GM12801 (cell line): ENCODE results near the gene ASIC1.

ENCODE experiments used
- TF ChIP-seq, protein P1 (sequence below): IDR thresholded peaks from one replicate; pipeline ENCODE4 v1.5.1; 2011; ENCODE audit warnings: control low read depth; ENCODE audit not compliant: insufficient read length; ENCODE audit errors: extremely low read depth

ASIC1 gene

DNA sequence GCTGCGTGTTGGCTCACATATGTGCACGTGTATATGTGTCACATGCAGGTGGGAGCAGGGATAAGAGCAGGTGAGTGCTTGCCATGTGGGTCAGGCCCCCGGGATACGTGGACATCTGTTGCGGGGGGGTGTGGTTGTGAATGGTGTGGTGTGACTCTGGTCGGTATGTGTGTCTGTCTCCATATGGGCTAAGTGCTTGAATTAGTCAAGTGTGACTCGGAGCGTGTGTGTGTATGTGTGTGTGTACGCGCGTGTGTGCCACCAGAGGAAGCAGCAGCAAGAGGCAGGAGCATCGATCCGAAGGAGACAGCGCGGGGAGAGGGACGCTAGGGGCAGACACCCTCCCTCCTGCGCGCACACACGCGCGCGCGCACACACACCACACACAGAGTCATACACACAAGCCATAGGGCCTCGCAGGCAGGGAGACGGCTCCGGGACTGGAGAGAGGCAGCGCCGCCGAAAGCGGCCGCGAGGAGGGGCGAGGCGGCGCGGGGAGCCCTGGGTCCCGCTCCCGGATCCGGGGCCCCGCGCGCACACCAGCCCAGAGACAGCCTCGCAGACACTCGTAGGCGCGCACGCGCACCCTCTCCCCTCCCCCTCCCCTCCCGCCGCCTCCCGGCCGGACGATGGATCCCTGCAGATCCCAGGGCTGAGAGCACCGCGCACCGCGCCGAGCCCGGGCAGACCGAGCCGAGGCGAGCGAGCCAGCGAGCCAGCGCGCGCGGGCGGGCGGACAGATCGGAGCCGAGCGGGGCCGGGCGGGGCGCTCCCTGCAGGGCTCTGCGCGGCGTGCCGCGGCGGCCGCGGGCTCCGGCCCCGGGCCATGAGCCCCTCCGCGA is at the start of gene ASIC1:
Gene ASIC1, plus strand, starts transcription at position 597 of the 842 bp plus-strand sequence. CDS start 1,171 bp downstream, outside the sequence.
- TF ChIP-seq, protein P1, sequence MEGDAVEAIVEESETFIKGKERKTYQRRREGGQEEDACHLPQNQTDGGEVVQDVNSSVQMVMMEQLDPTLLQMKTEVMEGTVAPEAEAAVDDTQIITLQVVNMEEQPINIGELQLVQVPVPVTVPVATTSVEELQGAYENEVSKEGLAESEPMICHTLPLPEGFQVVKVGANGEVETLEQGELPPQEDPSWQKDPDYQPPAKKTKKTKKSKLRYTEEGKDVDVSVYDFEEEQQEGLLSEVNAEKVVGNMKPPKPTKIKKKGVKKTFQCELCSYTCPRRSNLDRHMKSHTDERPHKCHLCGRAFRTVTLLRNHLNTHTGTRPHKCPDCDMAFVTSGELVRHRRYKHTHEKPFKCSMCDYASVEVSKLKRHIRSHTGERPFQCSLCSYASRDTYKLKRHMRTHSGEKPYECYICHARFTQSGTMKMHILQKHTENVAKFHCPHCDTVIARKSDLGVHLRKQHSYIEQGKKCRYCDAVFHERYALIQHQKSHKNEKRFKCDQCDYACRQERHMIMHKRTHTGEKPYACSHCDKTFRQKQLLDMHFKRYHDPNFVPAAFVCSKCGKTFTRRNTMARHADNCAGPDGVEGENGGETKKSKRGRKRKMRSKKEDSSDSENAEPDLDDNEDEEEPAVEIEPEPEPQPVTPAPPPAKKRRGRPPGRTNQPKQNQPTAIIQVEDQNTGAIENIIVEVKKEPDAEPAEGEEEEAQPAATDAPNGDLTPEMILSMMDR, result no peak

DNA sequence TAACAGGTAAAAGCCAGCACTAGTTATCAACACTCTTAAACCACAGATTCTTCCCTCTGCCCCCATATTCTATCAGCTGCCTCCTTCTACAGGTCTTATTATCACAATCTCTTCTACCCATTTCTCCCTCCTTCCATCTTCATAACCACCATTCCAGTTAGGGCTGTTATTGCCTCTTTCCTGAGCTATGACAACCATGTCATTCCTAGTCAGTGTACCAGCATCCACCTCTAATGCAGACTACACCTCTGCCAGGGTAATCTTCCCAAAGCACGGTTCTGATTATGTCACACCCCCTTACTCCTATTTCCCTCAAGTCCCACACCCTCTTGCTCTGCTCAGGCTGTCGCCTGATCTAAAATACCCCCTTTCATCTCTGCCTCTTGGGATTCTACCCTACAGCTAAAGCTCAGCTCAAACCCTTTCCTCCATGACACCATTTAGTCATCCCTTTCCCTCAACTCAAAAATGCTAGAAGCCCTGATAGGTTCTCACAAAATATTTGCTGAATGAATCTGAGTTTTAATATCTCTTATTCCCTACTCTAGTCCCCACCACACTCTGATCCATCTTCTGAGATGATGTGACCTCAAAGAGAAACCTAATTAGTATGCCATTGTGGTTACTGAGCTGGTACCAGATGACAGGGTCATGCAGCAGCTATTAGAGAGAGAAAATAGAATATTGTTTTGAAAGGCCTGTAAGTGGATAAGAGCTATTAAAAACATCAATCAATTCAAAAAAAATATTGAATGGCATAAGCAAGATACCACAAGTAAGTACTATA is 43.8 kb upstream of the ASIC1 start:
- TF ChIP-seq, protein P1, result no peak

GRCh38 chr12:50014342-50014741 is 43.1 kb upstream of the ASIC1 start:
- TF ChIP-seq, protein P1, result no peak

DNA sequence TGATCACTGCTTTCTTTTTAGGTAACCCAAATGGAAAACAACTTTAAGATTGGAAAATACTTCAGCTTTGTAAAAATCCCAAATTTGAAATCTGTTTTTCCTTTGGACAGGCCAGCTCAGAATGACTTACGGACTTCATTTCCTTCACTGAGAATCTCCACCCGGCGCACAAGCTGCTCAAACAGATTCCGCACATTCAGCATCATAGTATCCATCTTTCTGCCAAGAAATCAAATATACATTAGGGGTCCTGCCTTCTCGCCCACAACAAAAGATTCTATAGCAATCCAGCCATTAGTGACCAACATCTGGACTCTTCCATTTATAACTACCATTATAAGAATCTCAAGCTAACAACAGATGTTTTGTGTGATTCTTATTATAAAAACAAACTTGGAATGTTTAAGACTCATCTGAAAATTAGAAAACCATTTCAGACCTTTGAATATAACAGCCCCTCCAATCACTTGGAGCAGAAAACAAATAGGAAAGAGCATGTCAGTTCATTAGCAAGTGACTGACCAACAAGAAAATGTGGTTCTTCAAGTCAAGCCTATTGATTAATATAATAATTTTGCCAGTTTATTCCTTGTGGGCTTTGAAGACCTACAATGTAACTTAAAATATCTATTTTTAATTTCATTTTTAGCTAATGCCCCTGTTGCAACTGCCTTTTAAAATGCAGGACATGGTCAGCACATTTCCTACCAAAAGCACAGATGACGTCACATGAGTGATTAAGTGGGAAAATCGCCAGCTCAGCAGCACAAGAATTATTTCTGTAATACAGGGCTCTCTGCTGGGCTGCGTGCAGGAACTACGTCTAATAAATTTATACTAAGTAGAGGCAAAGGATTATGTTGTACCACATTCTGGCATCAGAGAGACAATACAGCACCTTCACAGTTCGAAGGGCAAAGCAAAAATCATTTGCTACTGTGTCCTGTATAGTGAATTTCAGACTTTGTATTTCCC is 40.6 kb upstream of the ASIC1 start:
- TF ChIP-seq, protein P1, result no peak

DNA sequence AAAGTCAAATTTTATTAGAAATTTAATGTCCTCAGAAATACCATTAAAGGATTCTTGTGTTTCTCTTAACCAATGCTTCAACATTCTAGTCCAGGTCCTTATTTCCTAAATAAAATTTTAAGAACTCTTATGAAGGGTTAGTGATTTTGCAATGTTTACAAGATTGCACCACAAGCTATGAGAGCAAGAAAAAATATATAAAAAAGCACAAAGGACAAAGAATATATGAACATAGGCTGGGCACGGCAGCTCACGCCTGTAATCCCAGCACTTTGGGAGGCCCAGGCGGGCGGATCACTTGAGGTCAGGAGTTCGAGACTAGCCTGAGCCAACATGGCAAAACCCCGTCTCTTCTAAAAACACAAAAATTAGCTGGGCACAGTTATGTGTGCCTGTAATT is 39.8 kb upstream of the ASIC1 start:
- TF ChIP-seq, protein P1, result no peak

- TF ChIP-seq, protein P1, result no peak
These were observed 39.2 kb upstream of the ASIC1 start for GRCh38 chr12:50018154-50018553.
